Measurements from ENCODE around the gene LSAMP. TPM values are rescaled to one million over a fixed set of nuclear protein-coding genes. Genes with fewer than 3 reads are reported as not detected.

The LSAMP gene
- total and polyA plus RNA-seq, 2 of the 13 experiments (the other 11 are each of a cell fraction or from before 2014, with no cell fraction given) = not detected

- H3K9ac ChIP-seq (ENCODE audit: insufficient read depth, low read depth, low read length) = no peak overlapping the region
- no peak overlapping the region for H3K4me2 ChIP-seq (ENCODE audit: low read depth, low read length)
- POLR2A ChIA-PET = no interaction called here
- H3K27me3 ChIP-seq (ENCODE audit: control insufficient read depth in 1 of 2, insufficient read depth in 2 of 2, low read length in 2 of 2) = no peaks in the 10 kb centered on the region
- peaks cover 9% of the 10 kb centered on the region; the same call in 1 of the 2 replicates for H3K4me1 ChIP-seq (ENCODE audit: insufficient read depth, low read length)
- CTCF ChIA-PET (ENCODE audit: low intra/inter-chr PET ratio, low total read pairs) = no interaction called here
- BruUV-seq (replicated peaks) = no TSS peak
- 1% methylated on average over 3 of the region's 3 CpGs for WGBS (ENCODE audit: low lambda C conversion rate)
- no peaks in the 10 kb centered on the region for H4K20me1 ChIP-seq (ENCODE audit: insufficient read depth, low read length)
- no peak overlapping the region for H2AFZ ChIP-seq (ENCODE audit: low read length)
- ATAC-seq = 0 out of 3 replicates have a peak, but pooled peaks have one; percentile 36
- H3K36me3 ChIP-seq (replicated peaks in 1 of 2; ENCODE audit: control insufficient read depth in 1 of 2, insufficient read depth in 2 of 2, low read length in 2 of 2) = no peaks in the 10 kb centered on the region
- H3K4me3 ChIP-seq (replicated peaks in 1 of 3; ENCODE audit: insufficient read depth in 1 of 3, low read depth in 2 of 3, low read length in 3 of 3) = no peak overlapping the region
- no peaks in the 10 kb centered on the region for H3K79me2 ChIP-seq (ENCODE audit: insufficient read depth, low read length)
- no peaks in the 10 kb centered on the region for H3K9me3 ChIP-seq (ENCODE audit: low read length)
- intact Hi-C loops (cut with micrococcal nuclease; ENCODE audit: unreplicated experiment) (no loop called here), in situ Hi-C loops (cut with HindIII; ENCODE audit: extremely low pct_ligation_motif_present, low pct_unique_long_range_greater_than_20kb) (no loop called here)
- no peak for FAIRE-seq
- no peak overlapping the region for H3K27ac ChIP-seq (ENCODE audit: extremely low read length, insufficient read depth, low read length)
- DNase-seq (ENCODE audit: low spot score) = peak; percentile 8
- TF ChIP-seq ZNF383 (CRISPR knock-in tag; IDR thresholded peaks at IDR 0.05; ENCODE audit: borderline replicate concordance) (no peak), ZNF607 (CRISPR knock-in tag; IDR thresholded peaks at IDR 0.05; ENCODE audit: borderline replicate concordance) (no peak), FOSL2 (CRISPR knock-in tag; IDR thresholded peaks at IDR 0.05) (peak; percentile 58)
- TF ChIP-seq, protein P1, sequence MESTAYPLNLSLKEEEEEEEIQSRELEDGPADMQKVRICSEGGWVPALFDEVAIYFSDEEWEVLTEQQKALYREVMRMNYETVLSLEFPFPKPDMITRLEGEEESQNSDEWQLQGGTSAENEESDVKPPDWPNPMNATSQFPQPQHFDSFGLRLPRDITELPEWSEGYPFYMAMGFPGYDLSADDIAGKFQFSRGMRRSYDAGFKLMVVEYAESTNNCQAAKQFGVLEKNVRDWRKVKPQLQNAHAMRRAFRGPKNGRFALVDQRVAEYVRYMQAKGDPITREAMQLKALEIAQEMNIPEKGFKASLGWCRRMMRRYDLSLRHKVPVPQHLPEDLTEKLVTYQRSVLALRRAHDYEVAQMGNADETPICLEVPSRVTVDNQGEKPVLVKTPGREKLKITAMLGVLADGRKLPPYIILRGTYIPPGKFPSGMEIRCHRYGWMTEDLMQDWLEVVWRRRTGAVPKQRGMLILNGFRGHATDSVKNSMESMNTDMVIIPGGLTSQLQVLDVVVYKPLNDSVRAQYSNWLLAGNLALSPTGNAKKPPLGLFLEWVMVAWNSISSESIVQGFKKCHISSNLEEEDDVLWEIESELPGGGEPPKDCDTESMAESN (CRISPR knock-in tag; conservative IDR thresholded peaks at IDR 0.05) = no peak
Measured at GRCh38 chr3:115975353-115975752, 469.9 kb downstream of the LSAMP start.

- POLR2A ChIA-PET = no interaction called here
- Histone ChIP-seq H3K9me3 (ENCODE audit: low read length) (no peaks in the 10 kb centered on the region), H3K4me3 (replicated peaks in 1 of 3; ENCODE audit: insufficient read depth in 1 of 3, low read depth in 2 of 3, low read length in 3 of 3) (no peak overlapping the region), H3K79me2 (ENCODE audit: insufficient read depth, low read length) (no peaks in the 10 kb centered on the region), H3K36me3 (replicated peaks in 1 of 2; ENCODE audit: control insufficient read depth in 1 of 2, insufficient read depth in 2 of 2, low read length in 2 of 2) (no peaks in the 10 kb centered on the region), H4K20me1 (ENCODE audit: insufficient read depth, low read length) (no peaks in the 10 kb centered on the region), H2AFZ (ENCODE audit: low read length) (no peak overlapping the region), H3K9ac (ENCODE audit: insufficient read depth, low read depth, low read length) (no peak overlapping the region), H3K27me3 (ENCODE audit: control insufficient read depth in 1 of 2, insufficient read depth in 2 of 2, low read length in 2 of 2) (no peaks in the 10 kb centered on the region), H3K4me1 (ENCODE audit: insufficient read depth, low read length) (peaks cover 9% of the 10 kb centered on the region; the same call in 1 of the 2 replicates), H3K4me2 (ENCODE audit: low read depth, low read length) (no peak overlapping the region), H3K27ac (ENCODE audit: extremely low read length, insufficient read depth, low read length) (no peak overlapping the region)
- TF ChIP-seq HIC2 (CRISPR knock-in tag; IDR thresholded peaks at IDR 0.05; ENCODE audit: low read depth) (no peak), HNF4A (CRISPR knock-in tag; IDR thresholded peaks at IDR 0.05) (no peak)
- intact Hi-C loops (cut with micrococcal nuclease; ENCODE audit: unreplicated experiment) (no loop called here), in situ Hi-C loops (cut with HindIII; ENCODE audit: extremely low pct_ligation_motif_present, low pct_unique_long_range_greater_than_20kb) (no loop called here)
- ATAC-seq (no peak), FAIRE-seq (no peak), DNase-seq (ENCODE audit: low spot score) (no peak)
- CTCF ChIA-PET (ENCODE audit: low intra/inter-chr PET ratio, low total read pairs) = no interaction called here
- no TSS peak for BruUV-seq (replicated peaks)
Measured at GRCh38 chr3:115974940-115975339, 470.3 kb downstream of the LSAMP start.

Measured in HepG2 (cell line).